HepG2 (cell line): ENCODE results near the gene CALD1. TPM values are rescaled to one million over a fixed set of nuclear protein-coding genes. Genes with fewer than 3 reads are reported as not detected.

Experiments
- ARID4A ChIP-seq: sonication (generic); formaldehyde crosslinking; IDR thresholded peaks from 2 replicates; pipeline ENCODE4 v1.5.0; 2020; ENCODE audit warnings: mild to moderate bottlenecking, missing genetic modification reagents, borderline replicate concordance
- GZF1 ChIP-seq: sonication (generic); formaldehyde crosslinking; IDR thresholded peaks from 2 replicates; pipeline ENCODE4 v1.5.1; 2020; ENCODE audit warnings: mild to moderate bottlenecking, missing genetic modification reagents
- IRX3 ChIP-seq: sonication (generic); formaldehyde crosslinking; IDR thresholded peaks from 2 replicates; pipeline ENCODE4 v1.8.1; 2023; ENCODE audit warnings: mild to moderate bottlenecking, low read depth, missing genetic modification reagents, borderline replicate concordance
- NCOA2 ChIP-seq: sonication (generic); formaldehyde crosslinking; IDR thresholded peaks from 2 replicates; pipeline ENCODE4 v1.8.0; 2022; ENCODE audit warnings: inconsistent platforms
- PCBP1 ChIP-seq: fragments of 200-400 bp; formaldehyde crosslinking; IDR thresholded peaks from 2 replicates; pipeline ENCODE4 v1.6.1; 2017; ENCODE audit warnings: mild to moderate bottlenecking, low read depth, low read length, borderline replicate concordance
- RAD51 ChIP-seq: fragments of 450-650 bp; IDR thresholded peaks from 2 replicates; pipeline ENCODE4 v1.6.1; 2016; ENCODE audit warnings: borderline replicate concordance
- RNF219 ChIP-seq: sonication (generic); formaldehyde crosslinking; IDR thresholded peaks from 2 replicates; pipeline ENCODE4 v1.5.0; 2020; ENCODE audit warnings: mild to moderate bottlenecking, missing genetic modification reagents
- ZNF264 ChIP-seq: sonication (generic); formaldehyde crosslinking; IDR thresholded peaks from 2 replicates; pipeline ENCODE4 v1.4.0; 2020; ENCODE audit warnings: missing genetic modification reagents
- ZNF512B ChIP-seq: sonication (generic); formaldehyde crosslinking; IDR thresholded peaks from 2 replicates; pipeline ENCODE4 v1.5.1; 2020; ENCODE audit warnings: missing genetic modification reagents, mild to moderate bottlenecking, borderline replicate concordance
- polyA plus RNA-seq, 8 experiments: library from polyadenylated mRNA; depleted of rRNA in 3 of 8; stranded (reverse) in 7 of 8; unstranded in 1 of 8; fragments of >200 nt; fragmentation: Illumina TruSeq in 4 of 8; extraction: Trizol in 4 of 8; gene quantifications; 2 replicates each; pipeline versions ENCODE4 v1.2.1 to v1.2.3, GENCODE V29; 2011 to 2016; ENCODE audit warnings: low read depth in 4 of 8, missing spikeins in 1 of 8, mixed read lengths in 1 of 8; ENCODE audit not compliant: insufficient read depth in 1 of 8
- total RNA-seq, 5 experiments: library from RNA; depleted of rRNA; stranded (reverse); fragments of >200 nt; fragmentation: Illumina TruSeq; extraction: Trizol; gene quantifications; 2 replicates each; pipeline ENCODE4 v1.2.3, GENCODE V29; 2016; ENCODE audit warnings: low read depth in 1 of 5
- TF ChIP-seq, protein P1 (sequence below): sonication (generic); formaldehyde crosslinking; IDR thresholded peaks from 2 replicates; pipeline ENCODE4 v1.4.0; 2020; ENCODE audit warnings: low read depth, missing genetic modification reagents
- TF ChIP-seq, protein P2 (sequence below): sonication (generic); formaldehyde crosslinking; IDR thresholded peaks from 2 replicates; pipeline ENCODE4 v1.8.0; 2022; ENCODE audit warnings: low read depth, missing genetic modification reagents

Gene CALD1
- total and polyA plus RNA-seq, 2 of the 13 experiments (the other 11 are each of a cell fraction or from before 2014, with no cell fraction given), result 53.0 to 112 TPM

GRCh38 chr7:134891696-134892678 is 112.6 kb downstream of the CALD1 start (continued):
- TF ChIP-seq ZNF512B (CRISPR knock-in tag), result no peak
- TF ChIP-seq ZNF264 (CRISPR knock-in tag), result no peak
- no peak for TF ChIP-seq IRX3 (CRISPR knock-in tag)
- TF ChIP-seq, protein P1, sequence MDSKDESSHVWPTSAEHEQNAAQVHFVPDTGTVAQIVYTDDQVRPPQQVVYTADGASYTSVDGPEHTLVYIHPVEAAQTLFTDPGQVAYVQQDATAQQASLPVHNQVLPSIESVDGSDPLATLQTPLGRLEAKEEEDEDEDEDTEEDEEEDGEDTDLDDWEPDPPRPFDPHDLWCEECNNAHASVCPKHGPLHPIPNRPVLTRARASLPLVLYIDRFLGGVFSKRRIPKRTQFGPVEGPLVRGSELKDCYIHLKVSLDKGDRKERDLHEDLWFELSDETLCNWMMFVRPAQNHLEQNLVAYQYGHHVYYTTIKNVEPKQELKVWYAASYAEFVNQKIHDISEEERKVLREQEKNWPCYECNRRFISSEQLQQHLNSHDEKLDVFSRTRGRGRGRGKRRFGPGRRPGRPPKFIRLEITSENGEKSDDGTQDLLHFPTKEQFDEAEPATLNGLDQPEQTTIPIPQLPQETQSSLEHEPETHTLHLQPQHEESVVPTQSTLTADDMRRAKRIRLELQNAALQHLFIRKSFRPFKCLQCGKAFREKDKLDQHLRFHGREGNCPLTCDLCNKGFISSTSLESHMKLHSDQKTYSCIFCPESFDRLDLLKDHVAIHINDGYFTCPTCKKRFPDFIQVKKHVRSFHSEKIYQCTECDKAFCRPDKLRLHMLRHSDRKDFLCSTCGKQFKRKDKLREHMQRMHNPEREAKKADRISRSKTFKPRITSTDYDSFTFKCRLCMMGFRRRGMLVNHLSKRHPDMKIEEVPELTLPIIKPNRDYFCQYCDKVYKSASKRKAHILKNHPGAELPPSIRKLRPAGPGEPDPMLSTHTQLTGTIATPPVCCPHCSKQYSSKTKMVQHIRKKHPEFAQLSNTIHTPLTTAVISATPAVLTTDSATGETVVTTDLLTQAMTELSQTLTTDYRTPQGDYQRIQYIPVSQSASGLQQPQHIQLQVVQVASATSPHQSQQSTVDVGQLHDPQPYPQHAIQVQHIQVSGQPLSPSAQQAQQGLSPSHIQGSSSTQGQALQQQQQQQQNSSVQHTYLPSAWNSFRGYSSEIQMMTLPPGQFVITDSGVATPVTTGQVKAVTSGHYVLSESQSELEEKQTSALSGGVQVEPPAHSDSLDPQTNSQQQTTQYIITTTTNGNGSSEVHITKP, result peak; percentile 77; the same call in 1 of the 2 replicates
- no peak; the same call in 1 of the 2 replicates for TF ChIP-seq GZF1
- peak; percentile 61; the same call in 1 of the 2 replicates for TF ChIP-seq ARID4A (CRISPR knock-in tag)
- TF ChIP-seq, protein P2, sequence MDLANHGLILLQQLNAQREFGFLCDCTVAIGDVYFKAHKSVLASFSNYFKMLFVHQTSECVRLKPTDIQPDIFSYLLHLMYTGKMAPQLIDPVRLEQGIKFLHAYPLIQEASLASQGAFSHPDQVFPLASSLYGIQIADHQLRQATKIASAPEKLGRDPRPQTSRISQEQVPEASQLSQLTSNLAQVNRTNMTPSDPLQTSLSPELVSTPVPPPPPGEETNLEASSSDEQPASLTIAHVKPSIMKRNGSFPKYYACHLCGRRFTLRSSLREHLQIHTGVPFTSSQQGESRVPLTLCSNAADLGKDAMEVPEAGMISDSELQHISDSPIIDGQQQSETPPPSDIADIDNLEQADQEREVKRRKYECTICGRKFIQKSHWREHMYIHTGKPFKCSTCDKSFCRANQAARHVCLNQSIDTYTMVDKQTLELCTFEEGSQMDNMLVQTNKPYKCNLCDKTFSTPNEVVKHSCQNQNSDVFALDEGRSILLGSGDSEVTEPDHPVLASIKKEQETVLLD (CRISPR knock-in tag), result no peak
- TF ChIP-seq RNF219 (CRISPR knock-in tag), result 0 out of 2 replicates have a peak, but pooled peaks have one; percentile 71
- TF ChIP-seq RAD51, result no peak
- TF ChIP-seq PCBP1, result no peak
- peak; percentile 64 for TF ChIP-seq NCOA2 (CRISPR knock-in tag)
